ENCODE results near the gene CKAP5.
A peak's percentile ranks its signal among the peaks of the same experiment; 100 is the strongest.

Gene CKAP5

DNA sequence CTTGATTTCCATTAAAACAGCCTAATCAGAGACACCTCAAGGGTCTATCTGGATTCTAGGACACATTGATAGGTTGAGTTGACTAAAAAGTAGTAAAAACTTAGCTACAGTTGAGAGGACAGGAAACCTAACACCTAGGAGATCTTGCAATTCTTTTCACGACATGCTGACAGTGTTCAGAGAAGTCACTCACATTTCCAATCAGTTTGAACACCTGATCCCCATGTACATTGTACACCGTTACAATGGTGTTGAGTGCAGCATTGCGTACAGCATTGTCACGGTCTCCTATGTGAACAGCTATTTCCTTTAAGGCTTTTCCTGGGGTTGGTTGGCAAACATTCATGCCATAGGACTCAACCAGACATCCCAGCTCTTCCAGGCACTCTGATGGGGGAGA, 84.3 kb downstream of the CKAP5 start:
- DNase-seq, result no peak

DNA sequence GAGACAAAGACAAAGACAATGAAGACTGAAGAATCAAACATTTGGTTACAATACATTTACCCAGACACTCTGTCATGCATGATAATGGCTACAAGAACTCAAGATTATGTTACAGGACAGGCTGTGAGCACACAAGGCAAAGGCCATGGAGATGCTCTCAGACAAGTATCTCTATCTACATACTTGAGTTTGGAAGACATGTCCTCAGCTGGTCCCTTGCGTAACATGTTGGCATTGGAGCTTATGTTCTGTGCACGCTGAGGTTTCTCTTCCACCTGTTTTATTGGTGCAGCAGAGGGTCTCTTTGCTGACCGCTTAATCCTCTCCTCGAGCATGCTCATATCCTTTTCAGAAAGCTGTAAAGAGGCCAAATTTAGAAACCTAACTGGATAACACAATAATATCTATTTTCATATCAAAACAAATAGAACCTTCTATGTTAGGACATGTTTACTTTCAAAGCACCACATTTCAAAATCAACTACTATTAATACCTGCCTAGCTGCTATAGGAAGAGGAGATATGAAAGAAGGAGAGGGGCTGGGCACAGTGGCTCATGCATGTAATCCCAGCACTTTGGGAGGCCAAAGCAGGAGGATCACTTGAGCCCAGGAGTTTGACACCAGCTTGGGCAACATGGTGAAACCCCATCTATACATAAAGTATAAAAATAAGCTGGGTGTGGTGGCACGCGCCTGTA, 85.5 kb downstream of the CKAP5 start:
- DNase-seq, result no peak

DNA sequence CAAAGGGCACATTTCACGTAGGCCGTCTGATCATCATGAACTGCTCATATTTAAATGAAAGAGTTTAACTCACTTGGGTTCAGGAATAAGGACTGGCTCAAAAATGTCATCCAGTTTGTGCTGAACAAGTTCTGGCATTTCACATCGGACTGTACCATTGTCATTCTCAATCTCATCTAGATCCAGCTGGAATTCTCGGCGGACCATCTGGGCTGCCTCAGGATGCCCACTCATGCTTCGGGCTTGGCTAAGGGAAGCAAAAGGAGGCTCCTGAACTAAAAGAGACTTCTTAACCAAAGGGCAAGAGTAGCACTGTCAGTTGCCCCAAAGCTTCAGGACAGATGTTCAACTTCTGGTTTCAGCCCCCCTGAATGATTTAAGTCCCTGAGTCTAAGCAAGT, 86.9 kb downstream of the CKAP5 start:
- no peak for DNase-seq

DNA sequence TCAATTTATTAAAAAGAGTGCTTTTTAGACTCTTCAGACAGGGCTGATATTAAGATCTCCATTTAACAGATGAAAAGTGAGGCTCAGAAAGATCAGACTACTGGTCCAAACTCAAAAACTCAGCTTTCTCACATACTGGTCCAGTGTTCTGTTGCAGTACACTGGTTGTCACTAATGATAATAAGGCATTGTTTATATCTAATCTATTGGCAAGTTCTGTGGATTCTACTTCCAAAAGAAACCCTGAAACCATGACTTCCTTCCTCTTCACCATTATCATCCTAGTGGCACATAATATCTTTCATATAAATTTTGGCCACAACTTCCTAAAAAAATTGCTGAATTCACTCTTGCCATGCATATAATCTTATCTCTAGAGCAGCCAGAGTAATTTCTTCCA, 90.1 kb downstream of the CKAP5 start:
- no peak for DNase-seq

DNA sequence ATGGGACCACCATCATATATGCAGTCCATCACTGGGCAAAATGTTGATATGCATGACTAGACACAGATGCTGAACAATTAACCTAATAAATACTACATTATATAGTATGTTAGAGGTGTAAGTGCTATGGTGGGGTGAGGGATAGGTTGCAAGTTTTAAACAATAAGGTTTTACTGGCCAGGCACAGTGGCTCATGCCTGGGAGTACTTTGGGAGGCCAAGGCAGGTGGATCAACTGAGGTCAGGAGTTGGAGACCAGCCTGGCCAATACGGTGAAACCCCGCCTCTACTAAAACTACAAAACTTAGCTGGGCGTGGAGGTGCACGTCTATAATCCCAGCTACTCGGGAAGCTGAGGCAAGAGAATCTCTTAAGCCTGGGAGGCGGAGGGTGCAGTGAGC, 98.9 kb downstream of the CKAP5 start:
- no peak for DNase-seq

DNA sequence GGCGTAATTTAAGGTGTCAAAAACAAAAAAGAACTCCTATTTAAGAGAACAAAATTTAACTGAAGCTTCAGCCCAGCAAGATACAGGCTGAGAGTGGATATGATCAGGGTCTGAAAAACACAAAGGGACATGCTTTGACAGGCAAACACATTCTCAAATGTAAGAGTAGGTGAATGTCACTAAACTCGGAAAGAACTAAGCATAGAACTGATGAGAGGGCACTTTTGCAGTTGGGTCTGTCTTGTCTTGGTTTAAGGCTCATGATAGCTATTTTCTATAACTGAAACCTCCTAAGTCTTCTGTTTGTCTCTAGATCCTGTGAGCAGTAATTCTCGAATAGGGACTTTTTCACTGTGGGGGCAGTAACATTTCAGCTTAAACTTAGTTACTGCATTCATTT, 100.1 kb downstream of the CKAP5 start:
- DNase-seq, result no peak

DNA sequence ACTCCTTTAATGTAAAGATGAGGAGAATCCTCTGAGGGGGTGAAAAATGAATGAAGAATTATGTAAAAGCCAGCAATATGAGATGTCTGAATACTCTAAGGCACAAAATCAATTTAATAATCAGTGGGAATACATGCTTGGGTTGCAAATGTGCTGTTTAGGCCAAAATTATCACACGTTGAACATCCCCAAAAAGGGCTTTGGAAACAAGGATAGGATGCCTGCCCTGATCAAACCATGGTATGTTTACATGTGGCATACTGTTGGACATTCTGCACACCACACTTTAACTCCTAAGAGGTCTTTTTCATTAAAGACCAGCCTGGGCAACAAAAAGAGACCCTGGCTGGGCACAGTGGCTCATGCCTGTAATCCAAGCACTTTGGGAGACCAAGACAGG, 100.8 kb downstream of the CKAP5 start:
- no peak for DNase-seq

DNA sequence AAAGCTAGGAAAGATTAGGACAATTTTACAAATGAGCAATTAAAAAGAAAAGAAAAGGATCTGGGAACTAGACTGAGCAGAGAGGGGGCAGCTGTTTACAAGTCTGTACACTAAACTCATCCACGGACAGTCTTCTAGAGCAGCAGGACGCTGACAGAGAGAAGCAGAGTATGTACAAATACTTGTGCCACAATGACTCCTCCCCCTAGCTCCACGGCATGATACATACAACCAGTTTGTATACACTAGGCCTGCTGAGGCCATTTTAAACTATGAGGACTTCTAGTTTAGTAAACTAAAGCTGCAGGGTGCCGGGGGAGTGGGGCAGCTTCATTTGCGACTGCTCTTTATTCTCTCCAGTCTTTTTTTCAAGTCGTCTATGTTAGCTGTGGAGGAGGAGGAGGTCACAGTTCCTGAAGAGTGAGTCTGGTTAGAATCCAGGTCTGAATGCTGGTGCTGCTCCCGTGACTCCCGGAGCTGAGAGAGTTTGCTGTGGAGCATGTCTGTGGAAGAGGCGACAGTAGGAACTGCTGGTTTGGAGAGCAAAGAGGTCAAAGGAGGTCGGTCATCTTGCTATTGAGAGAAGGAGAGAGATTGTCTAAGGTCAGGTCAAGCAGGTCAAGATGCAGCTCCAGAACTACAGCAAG, 102.3 kb downstream of the CKAP5 start:
- no peak for DNase-seq

DNA sequence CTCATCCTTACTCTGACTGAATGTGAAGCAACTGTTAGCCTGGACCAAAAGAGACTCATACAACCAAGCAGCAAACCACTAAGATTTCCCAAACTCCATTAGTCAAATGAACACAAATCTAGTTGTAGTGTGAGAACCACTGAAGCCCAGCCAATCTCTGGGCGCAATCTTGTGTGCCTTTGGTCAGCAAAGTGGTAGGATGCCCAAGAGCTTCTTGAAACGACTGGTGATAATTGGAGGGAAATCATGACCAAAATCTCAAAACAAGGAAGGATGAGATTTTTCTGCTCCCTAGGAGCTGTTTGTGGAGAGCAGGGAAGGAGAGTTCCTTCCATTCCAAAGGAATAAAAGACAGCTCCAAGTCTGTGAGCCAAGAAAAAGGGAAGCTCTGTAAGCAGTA, 103.0 kb downstream of the CKAP5 start:
- DNase-seq, result no peak

DNA sequence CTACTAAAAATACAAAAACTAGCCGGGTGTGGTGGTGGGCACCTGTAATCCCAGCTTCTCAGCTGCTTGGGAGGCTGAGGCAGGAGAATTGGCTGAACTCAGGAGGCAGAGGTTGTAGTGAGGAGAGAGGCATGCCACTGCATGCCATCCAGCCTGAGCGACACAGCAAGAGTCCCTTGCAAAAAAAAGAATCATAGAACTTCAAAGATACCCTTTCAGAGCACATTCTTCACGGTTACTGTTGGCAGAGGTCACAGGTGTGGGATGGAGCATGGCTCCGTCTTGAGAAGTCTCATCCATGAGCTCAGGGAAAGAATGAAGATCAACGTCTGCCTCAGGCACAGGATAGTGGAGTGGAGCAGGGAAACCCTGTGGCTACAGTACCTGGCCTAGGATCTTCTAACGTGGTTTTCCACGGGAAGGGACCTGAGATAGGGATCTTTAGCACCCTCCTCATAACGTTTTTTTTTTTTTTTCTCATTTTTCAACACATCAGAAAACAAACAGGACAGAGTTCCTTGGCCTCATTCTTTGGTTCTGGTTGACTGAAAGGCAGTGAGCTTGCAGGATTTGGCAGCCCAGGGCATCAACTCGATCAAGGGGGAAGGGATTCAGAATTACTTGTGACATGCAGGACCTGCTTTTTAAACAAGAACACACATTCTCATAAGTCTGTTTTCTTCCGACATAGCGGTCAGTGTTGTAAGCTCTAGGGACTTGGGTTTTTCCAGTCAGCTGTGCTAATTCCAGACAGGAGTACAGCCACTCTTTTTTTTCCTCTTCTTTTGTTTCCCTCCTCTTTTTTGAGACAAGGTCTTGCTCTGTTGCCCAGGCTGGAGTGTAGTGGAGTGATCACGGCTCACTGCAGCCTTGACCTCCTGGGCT, 104.2 kb downstream of the CKAP5 start:
- DNase-seq, result no peak

DNA sequence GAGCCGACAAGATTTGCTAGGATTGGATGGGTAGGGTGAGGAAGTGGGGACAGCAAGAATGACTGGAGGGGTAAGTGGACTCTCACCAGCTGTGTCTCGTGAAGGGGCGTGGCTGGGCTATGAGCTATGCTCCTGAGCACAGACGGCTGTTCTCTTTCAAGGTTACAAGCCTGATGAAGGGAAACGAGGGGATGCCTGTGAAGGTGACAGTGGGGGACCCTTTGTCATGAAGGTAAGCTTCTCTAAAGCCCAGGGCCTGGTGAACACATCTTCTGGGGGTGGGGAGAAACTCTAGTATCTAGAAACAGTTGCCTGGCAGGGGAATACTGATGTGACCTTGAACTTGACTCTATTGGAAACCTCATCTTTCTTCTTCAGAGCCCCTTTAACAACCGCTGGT, 107.2 kb downstream of the CKAP5 start:
- no peak for DNase-seq

DNA sequence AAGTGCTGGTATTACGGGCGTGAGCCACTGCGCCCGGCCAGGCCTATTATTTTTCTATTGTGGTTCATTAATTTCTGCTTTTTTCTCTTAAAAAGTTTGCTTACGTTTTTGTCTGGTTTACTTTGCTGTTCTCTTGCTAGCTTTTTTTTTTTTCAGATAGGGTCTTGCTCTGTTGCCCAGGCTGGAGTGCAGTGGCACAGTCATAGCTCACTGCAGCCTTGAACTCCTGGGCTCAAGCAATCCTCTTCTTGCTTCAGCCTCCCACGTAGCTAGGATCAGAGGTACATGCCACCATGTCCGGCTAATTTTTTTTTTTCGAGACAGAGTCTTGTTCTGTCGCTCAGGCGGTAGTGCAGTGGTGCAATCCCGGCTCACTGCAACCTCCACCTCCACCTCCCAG, 108.4 kb downstream of the CKAP5 start:
- DNase-seq, result no peak

DNA sequence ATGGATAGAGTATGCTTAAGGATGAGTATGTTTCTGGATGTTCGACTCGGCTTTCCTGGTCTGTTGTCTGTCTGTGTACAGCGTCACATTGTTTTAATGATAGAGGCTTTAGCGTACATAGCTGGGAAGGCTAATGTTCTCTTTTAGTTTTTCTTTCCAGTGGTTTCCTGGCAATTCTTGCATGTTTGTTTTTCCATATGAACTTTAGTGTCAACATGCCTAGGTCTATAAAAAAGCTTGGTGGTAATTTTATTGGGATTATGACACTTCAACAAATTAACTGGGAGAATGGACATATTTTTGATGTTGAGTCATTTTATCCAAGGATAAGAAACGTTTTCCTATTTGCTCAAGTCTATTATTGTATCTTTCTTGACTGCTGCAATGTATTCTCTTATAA, 109.5 kb downstream of the CKAP5 start:
- DNase-seq, result peak; percentile 33

DNA sequence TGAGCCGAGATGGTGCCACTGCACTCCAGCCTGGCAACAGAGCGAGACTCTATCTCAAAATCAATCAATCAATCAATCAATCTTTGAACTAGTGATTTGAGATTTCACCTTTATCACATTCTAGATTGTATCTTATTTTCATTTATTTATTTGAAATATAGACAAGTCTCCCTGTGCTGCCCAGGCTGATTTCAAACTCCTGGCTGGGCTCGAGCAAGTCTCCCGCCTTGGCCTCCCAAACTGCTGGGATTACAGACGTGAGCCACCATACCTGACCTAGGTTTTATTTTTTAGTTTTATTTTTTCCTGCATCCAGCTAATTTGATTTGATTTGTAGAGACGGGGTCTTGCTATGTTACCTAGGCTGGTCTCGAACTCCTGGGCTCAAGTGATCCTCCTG, 109.9 kb downstream of the CKAP5 start:
- DNase-seq, result no peak

DNA sequence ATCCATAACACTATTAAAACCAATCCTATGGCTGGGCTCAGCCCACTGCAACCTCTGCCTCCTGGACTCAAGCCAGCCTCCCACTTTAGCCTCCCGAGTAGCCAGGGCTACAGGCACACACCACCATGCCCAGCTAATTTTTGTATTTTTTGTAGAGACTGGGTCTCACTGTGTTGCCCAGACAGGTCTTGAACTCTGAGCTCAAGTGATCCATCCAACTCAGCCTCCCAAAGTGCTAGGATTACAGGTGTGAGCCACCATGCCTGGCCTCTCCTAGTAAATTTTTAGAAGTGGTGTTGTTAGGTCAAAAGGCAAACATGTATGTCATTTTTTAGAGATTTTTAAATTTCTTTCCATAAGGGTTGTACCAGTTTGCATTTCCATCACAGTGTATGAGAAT, 112.8 kb downstream of the CKAP5 start:
- DNase-seq, result no peak

DNA sequence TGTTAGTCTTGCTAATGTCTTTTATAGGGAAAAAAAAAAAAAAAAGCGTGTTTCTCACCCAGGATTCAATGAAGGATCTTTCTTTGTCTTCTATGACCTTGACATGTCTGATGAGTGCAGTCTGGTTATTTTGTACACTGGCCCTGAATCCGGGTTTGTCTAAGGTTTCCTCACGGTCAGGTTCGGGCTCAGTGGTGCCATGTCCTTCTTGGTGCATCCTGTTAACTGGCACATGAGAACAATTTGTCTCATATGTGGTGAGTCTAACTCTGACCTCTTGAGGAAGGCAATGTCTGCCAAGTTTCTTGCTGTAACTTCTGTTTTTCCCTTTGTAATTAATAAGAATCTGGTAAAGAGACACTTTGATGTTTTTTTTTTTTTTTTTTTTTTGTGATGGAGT, 114.5 kb downstream of the CKAP5 start:
- no peak for DNase-seq

DNA sequence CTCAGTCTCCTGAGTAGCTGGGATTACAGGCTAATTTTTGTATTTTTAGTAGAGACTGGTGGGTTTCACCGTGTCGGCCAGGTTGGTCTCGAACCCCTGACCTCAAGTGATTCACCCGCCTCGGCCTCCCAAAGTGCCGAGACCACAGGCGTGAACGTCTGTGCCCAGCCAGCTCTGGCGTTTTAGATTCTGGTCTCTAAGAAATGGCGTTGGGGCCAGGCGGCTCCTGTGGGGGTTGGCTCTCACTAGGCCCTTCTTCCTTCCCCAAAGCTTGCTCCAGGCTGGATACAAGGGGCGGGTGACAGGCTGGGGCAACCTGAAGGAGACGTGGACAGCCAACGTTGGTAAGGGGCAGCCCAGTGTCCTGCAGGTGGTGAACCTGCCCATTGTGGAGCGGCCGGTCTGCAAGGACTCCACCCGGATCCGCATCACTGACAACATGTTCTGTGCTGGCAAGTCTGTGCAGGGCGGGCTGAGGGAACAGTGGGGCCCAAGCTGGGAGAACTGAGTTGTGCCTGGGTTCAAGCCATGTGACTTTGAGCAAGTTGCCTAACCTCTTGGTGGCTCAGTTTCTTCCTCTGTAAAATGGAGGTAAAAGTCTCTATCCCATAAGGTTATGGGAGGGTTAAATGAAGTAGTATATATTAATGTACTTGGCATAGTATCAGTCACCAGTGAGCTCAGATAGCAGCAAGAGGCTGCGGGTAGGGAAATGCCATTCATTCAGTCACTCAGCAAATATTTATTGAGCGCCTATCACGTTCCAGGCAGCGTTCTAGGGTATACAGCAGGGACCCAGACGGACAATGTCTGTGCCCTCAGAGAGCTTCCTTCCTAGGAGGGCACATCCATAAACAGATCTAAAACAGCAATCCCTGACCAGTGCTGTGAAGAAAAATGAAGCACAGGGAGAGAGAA, 116.7 kb downstream of the CKAP5 start:
- DNase-seq, result peak; percentile 33

DNA sequence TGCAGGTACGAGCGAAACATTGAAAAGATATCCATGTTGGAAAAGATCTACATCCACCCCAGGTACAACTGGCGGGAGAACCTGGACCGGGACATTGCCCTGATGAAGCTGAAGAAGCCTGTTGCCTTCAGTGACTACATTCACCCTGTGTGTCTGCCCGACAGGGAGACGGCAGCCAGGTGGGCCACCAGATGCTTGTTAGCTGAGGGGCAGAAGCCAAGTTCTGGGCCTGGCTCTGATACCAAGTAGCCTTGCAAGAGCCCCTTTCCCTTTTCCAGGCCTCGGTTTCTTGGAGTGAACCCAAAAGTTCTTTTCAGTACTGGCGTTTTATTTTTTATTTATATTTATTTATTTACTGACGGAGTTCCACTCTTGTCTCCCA, 117.4 kb downstream of the CKAP5 start:
- no peak for DNase-seq

DNA sequence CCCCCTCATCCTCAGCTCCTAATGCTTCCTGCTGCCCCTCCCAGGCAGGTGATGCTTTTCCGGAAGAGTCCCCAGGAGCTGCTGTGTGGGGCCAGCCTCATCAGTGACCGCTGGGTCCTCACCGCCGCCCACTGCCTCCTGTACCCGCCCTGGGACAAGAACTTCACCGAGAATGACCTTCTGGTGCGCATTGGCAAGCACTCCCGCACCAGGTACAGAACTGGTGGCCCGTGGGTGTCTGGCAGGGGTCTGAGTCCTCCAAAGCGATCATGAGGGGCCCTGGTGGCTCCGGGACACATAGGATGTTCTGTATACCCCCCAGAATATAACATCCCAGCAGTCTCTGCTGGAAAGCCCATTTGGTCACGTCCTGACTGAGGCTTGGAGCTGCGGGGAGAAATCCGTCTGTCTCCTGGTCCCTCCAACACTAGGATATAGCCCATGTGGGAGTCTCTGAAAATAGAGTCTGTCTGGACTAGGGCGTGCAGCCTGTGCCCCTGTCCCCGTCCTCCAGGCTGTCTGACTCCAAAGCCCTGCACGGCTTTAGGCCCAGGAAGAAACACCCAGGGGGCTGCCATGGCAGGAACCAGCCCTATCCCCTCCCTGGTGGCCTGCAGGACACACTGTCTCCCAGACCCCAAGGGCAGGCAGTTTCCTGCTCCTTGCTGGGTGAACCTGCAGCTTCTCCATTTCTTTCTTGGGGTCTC, 118.0 kb downstream of the CKAP5 start:
- no peak for DNase-seq

DNA sequence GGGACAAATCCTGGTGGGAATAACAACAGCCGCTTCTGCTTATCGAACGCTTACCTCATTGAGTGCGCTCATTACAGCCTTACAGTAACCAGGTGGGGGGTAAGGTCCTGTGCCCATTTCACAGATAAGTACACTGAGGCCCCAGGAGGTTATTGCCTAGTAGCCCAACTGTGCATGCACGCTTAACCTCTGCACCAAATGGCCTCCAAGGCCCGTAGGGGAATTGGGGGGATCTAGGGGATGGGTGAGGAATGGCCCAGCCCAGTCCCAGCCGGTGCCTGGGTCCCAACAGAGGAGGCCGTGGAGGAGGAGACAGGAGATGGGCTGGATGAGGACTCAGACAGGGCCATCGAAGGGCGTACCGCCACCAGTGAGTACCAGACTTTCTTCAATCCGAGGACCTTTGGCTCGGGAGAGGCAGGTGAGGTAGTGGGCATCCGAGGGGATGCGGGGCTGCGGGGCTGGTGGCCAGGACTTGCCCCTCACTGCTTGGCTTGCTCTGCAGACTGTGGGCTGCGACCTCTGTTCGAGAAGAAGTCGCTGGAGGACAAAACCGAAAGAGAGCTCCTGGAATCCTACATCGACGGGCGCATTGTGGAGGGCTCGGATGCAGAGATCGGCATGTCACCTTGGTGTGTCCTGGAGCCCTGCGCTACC, 119.7 kb downstream of the CKAP5 start:
- no peak for DNase-seq

DNA sequence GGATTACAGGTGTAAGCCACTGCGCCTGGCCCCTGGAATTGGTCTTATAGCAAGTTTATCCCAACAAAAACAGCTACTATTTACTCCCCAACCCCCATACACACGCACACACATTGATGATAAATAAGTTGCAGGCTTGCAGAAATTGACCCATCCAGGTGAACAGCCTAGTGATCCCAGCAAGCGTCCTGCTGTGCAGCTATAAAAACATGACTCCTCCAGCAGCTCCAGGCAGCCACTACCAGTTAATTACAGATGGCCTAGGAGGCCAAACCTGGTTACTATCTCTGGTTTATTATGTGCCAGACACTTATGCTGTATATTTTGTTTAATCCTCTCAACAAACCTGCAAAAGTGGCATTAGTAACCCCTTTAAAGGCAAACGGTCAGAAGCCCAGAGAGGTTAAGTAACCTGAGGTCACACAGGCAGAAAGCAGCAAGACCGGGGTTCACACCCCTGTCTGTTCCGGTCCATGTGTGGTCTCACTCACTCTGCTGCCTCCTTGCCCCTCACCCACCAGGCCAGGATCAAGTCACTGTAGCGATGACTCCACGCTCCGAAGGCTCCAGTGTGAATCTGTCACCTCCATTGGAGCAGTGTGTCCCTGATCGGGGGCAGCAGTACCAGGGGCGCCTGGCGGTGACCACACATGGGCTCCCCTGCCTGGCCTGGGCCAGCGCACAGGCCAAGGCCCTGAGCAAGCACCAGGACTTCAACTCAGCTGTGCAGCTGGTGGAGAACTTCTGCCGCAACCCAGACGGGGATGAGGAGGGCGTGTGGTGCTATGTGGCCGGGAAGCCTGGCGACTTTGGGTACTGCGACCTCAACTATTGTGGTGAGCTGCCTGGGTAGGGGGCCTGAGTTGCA, 120.5 kb downstream of the CKAP5 start:
- no peak for DNase-seq
